Measurements from ENCODE around the gene CD44.

CD44 gene

DNA sequence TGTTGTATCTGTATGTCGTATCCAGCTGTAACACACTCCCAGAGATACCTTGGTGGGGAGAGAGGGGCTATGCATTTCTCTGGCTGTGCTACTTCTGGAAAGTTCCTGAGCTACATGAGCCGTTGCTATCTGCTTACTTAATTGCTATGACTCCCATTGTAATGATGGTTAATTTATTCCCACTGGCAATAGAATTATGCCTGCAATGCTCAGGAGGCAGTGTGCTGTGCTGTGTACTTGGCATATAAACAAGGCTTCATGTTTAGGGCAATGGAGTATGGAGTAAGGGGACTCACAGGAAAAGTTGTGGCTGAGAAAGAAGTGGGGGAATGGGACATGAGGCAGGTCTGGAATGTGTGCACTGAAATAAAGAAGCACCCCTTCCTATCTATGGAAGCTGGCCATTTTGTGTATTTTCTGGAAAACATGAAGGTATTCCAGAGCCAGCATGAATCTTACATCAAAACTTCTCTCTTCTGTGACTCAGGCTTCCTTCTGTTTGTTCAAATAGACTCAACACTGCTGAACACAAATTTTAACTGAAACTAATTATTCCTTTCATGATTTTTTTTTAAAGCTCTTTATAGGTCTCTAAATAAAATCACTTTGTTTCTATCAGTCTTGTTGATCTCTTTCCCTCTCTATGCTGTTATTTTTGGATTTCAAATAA, 40.6 kb downstream of the CD44 start:
- no peak for DNase-seq

DNA sequence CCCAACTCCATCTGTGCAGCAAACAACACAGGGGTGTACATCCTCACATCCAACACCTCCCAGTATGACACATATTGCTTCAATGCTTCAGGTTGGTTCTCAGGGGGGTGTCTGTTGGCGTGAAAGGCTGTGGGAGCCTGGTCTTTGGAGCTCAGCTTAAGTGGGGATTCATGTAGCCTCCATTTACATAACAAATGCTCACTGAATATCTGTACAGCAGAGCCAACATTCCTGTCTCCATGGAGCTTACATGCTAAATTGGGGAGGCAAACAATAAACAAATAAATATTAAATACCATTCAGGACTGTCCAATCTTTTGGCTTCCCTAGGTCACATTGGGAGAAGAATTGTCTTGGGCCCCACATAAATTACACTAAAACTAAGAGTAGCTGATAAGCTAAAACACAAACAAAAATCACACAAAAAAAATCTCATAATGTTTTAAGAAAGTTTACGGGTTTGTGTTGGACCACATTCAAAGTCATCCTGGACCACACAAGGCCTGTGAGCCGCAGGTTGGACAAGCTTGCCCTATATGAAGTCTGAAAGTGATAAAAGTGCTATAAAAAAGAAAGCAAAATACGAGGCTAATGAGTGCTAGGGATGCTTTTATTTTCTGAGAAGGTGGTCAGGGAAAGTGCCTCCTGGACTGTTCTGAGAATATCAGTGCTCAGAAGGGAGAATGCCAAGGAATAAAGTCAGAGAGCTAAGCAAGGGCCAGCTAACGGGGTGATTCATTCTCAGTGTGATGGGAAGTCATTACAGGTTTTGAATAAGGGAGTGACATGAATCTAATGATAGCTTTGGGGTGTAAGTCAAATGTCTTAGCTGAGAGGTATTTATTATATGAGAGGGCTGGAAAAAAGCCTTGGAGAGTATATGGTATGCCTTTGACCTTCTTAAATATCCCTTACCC, 41.6 kb downstream of the CD44 start:
- no peak for DNase-seq

DNA sequence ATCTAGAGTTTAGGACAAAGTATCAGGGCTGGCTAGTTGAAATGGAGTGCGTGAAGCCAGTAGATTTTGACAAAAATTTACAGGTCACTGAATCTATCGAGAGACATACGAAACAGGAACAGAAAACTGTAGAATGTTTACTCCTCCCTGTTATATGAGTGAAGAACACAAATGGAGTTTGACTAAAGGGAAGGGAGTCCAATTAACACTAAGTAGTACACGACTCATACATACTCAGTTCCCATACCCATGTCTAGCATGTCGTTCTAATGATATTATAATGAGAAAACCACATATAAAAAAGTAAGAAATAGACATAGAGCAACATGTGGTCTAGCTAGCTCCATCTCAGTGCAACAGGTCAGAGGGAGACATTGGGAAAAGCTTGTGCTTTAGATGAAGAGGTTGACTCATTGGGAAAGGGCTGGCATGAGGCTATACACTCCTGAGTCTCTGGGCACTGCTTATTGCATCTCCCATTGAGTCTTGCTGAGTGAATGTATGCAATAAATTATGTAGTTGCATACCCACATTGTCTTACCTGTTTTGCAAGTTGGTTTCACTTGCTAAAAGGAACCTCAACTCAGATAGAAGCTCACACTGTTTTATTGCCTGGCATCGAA, 43.5 kb downstream of the CD44 start:
- no peak for DNase-seq

DNA sequence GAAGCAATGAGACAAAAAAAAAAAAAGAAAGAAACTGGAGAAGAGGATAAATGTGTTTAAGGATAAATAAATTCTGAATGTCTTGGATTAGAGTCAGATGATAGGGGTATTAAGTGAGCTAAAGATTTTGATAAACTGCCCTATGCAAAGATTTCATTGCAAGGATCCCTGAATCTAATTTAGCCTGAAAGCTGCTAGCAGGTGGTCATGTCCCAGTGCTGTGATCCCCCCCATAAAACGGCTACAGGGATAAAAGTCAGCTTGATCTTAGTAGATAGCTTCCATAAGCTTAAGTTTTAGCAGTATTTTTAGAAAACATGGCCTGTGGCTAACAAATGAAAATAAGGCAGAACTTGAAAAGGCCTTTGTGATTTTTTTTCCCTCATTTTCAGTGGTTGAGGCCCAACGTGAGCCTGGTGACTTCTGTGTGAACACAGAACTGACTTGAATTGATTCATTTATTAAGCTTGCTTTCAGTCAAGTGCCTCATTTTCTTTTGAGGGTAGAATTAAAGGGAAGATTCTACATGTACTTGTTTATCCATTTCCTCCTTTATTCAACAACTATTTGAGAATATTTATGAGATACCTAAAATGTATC, 44.5 kb downstream of the CD44 start:
- peak; percentile 42 for DNase-seq

DNA sequence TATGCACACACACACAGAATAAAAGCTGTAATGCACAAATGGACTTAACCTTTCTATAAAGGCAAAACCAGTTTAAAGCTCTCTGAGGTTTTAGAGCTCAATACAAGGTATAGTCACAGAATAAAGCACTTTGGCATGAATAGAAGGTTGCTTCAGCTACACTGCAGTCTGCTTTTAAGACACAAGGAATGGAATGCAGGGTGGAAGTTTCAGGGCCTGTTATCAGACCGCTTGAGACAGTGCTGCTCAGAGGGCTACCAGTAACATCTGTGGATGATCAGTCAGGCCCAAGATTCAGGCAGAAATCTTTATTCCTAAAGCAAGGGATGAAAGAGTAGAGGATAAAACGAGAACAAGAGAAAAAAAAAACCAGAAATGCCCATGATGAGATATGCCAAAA, 46.7 kb downstream of the CD44 start:
- DNase-seq: no peak

DNA sequence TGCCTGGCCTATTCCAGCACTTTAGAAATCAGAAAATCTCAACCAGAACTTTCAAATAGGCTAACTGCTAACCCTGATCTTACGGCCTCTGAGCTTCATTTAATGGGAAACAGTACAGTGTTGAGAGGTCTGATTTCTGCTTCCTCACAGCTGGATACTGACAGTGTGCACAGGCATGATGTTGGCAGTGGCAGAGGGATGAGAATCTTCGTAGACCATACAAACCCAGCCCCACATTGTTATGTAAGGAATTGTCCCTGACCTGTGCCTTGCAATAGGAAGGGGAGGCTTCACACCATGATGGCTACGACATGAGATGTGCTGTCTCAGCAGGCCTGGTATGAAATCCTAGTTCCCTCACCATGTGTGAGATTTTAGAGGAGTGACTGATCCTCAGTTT, 49.0 kb downstream of the CD44 start:
- no peak for DNase-seq

DNA sequence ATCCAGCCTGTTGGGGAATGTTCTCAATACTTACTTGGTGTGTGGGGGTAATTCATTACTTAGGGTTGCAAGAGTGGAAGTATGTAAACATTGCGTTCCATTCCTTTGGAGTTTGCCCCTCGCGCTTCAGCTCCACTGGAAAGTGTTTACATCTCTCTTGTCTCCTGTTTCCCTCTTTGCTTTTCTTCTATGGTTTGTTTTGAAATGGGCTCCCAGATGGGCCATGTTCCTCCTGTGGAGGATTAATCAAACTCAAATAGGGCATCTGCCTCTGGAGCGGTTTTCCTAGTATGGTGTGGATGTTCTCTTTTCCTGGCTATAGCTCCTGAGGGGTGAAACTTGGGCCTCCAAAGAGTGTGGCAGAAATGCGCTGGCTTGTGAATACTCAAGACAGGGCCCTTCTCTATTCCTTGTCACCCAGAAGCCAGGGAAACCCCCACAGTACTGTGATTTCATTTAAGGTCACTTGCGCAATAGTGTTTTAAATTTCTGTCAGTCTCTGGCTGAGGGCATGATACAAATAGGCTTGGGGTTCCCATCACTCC, 51.9 kb downstream of the CD44 start:
- DNase-seq: no peak

DNA sequence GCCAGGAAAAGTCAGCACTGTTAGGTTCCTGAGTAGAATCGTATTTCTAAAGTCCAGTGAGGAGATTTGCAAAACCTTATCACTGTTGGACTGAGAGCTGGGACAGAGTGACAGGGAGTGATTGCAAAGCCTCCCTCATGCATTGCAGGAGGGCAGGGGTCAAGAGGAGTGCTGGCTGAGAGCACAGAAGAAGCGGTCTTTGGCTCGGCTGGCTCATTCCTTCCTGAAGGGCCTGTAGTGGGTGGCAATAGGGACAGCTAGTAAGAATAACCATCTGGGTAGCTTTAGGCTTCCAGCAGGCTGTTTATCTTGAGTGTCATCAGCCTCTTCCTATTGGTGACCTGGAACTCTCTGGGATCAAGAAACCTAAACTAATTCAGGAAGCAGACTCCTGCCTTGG, 53.4 kb downstream of the CD44 start:
- DNase-seq: no peak

DNA sequence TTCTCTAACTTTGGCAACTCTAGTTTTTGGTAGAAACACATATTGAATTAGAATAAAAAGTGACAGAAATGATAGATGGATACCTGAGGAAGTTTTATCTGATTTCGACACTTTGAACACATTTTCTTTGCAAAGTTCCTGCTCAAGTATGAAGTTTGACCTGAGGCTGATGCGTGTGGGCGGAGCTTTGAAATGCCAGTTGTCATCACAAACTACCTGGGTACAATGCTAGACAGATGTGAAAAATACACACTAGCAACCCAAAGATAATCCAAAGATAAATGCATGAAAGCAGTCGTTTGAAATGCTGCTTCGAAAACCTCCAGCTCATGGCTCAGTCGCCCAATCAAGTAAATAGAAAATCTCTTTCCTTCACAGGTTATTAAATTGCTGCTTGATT, 54.8 kb downstream of the CD44 start:
- DNase-seq: no peak

DNA sequence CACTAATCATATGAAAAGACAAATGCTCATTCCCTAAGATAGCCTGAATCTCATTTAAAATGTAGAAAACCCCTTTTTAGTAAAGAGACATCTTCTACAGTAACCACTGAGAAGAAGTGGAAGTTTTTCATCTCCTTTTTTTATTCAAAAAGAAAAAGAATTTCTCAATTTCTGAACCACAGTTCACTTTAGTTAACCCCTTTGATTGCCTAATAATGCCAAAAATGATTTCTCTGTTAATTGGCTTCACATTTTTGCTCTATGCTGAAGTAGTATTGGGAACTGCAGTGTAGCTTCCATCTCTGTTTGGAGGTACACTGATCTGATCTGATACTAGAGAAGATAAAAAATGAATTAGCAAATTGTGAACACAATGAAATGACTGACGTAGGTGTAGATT, 58.3 kb downstream of the CD44 start:
- no peak for DNase-seq

DNA sequence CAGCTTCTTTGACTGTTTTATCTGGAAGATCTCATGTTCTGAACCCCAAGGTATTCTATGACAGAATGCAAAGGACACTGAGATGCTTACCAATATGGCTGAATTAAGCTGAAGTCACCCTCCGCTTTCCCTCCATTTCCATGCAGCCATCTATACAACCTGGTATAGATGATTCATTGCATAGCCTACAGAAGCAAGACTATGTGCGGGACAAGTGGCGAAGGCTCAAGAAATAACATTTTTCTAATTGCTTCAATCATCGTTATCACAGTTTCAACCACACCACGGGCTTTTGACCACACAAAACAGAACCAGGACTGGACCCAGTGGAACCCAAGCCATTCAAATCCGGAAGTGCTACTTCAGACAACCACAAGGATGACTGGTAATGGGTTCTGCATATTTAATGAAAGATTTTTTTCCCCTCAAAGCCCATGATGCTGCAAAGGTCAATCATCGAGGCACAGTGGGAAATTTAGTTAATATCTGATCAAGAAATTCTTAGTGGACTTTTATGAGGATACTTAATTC, 61.9 kb downstream of the CD44 start:
- no peak for DNase-seq

DNA sequence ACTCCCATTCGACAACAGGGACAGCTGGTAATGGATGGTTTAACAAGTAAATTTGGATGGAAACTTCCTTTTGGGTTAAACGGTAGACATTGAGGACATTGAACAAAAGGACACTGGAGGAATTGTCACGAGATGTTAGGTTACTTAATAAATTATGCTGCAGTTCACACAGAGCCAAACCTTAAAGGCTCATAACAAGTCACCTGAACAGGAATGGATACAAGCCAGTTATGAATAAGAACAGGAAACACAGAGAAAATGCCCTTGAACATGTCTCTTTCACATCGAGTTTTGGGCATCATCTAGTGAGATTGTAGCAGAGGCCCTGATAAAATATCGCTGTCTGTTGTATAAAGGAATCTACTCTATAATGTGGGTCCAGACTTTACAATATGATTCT, 65.6 kb downstream of the CD44 start:
- DNase-seq: no peak

DNA sequence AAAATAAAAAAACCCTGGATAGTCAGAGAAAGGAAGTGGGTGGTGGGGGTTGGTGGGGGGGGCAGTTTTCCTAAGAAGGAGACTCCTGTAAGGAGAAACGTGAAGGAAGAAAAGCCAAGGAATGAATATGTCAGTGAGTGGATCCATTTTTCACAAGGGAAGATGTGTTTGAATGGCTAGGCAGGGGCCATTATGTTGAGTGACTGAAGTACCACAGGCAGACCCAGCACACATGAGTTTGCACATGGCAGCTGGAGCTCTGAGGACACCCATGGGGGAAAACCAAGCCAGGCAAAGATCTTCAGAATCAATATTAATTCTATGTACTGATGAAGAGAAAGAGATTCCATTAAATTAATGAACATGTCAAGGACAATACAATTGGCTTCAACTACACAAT, 67.6 kb downstream of the CD44 start:
- DNase-seq: no peak

DNA sequence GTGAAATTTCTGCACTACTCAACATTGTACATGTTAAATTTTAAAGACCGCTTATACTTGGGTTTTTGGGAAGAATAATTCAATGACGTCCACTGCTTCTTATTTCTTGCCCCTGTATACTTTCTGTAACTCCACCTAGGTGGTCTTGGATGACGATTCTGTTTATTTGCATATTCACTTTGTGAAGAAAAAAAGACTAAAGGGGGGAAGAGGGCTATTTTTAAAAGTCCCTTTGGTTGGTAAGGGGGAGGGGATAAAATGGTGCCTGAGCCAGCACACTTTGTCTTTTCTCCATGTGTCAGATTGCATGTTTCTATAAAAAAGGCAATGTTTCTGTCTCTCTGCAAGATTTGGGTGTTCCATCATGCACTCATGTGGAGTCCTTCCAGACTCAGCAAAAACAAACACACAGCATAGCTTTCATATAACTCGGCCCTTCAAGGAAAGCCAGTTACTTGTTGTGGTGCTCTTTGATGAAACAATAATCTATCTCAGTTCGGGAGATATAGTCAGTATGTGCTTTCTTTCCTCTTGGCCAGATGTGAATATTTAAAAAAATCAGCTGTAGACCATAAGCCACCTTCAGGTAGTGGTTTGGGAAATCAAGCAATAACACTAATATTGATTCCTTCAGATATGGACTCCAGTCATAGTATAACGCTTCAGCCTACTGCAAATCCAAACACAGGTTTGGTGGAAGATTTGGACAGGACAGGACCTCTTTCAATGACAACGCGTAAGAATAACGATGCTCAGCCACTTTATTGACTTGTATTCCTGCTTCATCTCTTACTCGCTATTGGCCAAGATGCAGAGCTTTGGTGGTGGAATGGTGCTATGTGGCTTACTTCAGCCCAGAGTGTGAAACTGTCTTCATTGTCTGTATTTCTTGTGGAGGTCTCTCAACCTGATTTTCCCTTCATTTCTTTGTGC, 68.8 kb downstream of the CD44 start:
- DNase-seq: no peak

DNA sequence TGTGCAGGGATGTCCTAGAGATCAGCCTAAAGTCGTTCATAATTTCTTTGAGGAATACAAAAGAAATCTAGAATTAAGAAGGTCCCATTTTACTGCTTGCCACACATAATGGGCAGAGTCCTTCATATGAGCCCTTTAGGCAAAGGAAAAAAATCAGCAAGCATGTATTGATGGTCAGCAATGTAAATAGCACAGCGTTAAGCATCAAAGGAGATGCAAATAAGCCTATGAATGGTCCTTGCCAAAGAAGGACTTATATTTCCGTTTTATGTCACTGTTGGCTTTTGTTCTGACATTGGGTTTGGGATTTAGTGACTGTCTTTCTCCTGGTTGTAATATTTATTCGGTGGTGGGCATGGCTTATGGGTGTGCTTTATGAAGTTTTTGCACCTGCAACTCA, 69.8 kb downstream of the CD44 start:
- DNase-seq: no peak

DNA sequence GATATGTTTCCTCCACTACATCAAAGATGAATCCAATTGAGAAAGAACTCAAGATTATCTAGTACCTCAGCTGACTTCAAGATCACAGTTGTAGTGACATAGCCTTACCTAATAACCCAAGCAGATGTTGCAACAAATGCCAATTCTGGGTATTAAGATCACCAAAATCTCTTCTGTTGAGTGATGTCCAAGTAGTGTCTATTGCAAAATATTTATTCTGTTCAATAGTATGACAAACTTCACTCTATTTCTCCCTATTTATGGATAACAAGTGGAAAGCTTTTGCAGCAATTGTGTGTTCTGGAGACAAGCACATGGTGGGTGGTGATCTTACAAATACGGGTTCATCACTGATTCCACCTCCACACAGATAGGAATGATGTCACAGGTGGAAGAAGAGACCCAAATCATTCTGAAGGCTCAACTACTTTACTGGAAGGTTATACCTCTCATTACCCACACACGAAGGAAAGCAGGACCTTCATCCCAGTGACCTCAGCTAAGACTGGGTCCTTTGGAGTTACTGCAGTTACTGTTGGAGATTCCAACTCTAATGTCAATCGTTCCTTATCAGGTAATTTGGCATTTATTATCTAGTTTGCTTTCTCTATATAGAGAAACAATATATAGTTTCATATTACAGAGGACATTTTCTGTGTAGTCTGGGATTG, 72.0 kb downstream of the CD44 start:
- DNase-seq: no peak

DNA sequence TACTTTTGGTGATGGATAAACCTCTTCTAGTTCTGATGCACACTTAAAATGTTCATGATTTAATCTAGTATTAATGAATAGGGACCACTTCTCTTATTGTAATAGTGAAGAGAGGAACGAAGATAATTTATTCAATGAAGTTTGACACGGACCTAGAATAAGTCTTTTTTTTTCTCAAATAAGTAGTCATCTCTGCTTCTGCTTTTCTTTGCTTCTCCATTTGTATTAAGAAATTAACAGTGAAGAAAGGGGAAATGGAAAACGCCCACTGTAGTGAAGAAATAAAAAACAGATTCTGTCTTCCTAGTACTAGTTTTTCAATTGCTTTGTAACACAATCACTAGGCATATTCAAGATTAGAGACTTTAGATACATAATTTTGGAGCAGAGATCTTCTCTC, 73.0 kb downstream of the CD44 start:
- DNase-seq: no peak

DNA sequence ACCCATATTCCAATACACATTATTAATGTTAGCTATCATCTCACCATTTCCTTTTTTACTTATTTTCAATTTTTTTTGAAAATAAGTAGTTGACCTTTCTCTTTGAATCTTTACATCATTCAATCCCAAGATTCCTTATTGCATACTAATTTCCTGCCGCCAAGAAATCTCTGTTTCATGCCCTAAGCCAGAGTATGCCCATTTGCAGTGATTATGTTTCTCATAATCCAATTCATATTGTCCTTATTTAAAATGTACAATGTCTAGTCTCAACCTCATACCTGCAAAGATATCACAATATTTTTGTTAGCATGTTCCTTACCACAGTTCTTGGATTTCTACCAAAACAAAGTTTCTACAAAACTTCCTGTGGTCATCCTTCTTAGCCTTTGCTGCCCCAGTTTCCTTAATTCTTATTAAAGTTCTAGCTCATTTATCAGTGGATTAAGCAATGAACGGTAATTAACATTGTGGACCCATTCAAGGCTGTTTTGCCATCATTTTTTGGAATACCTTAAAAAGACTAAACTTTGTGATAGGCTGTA, 75.3 kb downstream of the CD44 start:
- DNase-seq: no peak

DNA sequence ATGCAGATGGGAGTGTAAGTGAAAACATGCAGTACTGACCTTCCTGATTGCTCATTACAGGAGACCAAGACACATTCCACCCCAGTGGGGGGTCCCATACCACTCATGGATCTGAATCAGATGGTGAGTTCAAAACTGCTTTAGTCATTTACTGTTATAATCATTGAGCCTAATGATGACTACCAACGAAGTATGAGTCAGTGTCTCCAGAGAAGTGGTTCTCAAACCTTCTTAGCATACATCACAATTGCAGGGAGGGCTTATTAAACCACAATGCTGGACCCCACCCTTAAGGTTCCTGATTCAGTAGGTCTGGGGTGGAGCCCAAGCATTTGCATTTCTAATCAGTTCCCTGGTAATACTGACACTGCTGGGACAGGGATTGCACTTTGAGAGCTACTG, 75.8 kb downstream of the CD44 start:
- peak; percentile 65 for DNase-seq

DNA sequence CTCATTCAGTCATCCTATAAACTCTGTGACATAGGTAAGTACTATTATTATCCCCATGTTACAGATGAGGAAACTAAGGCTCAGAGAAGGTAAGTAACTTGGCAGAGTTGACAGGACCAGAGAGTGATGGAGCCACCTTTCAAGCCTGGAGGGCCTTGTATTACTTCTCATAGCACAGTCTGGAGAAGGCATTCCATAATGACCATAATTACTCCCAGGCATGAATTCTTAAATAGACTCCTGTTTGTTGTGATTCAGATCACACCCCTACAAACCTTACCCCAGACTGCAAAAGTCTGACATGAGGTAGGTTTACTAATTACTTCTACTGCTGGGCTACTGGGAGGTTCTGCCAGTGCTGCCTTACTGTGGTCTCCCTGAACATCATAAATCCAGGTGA, 77.0 kb downstream of the CD44 start:
- no peak for DNase-seq

Data from eye (tissue), 1 donor.